K562 (cell line): ENCODE measurements around the gene MDM4. TPM values are rescaled to one million over a fixed set of nuclear protein-coding genes. Genes with fewer than 3 reads are reported as not detected.

Experiments used
- ATF3 ChIP-seq, 2 experiments: fragments of 450-650 bp in 1 of 2; sonication (generic) in 1 of 2; formaldehyde crosslinking in 1 of 2; IDR thresholded peaks in 1 of 2; conservative IDR thresholded peaks in 1 of 2; 2 replicates each; pipeline versions ENCODE4 v1.6.1 to v1.8.1; 2016 to 2023; ENCODE audit warnings: mild to moderate bottlenecking in 2 of 2, moderate library complexity in 2 of 2, inconsistent platforms in 1 of 2, missing genetic modification reagents in 1 of 2
- CEBPG ChIP-seq, 3 experiments: fragments of 200-800 bp in 1 of 3; sonication (Bioruptor generic) in 1 of 3; sonication (generic) in 1 of 3; formaldehyde crosslinking in 1 of 3; IDR thresholded peaks in 2 of 3; conservative IDR thresholded peaks in 1 of 3; 2 replicates each; pipeline versions ENCODE4 v1.6.1 to v1.8.0; 2016 to 2022; ENCODE audit warnings: missing compliant biosample characterization in 2 of 3, missing genetic modification characterization in 2 of 3, mild to moderate bottlenecking in 1 of 3, missing genetic modification reagents in 1 of 3
- COPS2 ChIP-seq: fragments of 450-650 bp; conservative IDR thresholded peaks from 2 replicates; pipeline ENCODE4 v1.6.1; 2016; ENCODE audit warnings: mild to moderate bottlenecking, moderate library complexity
- ETV5 ChIP-seq: sonication (generic); formaldehyde crosslinking; IDR thresholded peaks from 2 replicates; pipeline ENCODE4 v1.4.0; 2020; ENCODE audit warnings: low read depth, mild to moderate bottlenecking, missing genetic modification reagents
- FOXJ2 ChIP-seq: fragments of 200-800 bp; sonication (Bioruptor generic); IDR thresholded peaks from 2 replicates; pipeline ENCODE4 v1.6.1; 2016; ENCODE audit warnings: missing genetic modification characterization, missing compliant biosample characterization
- NFE2L1 ChIP-seq: fragments of 450-650 bp; IDR thresholded peaks from 2 replicates; pipeline ENCODE4 v1.6.1; 2016; ENCODE audit warnings: missing genetic modification characterization, low read depth, mild to moderate bottlenecking, missing compliant biosample characterization, moderate library complexity, borderline replicate concordance
- NFRKB ChIP-seq: fragments of 450-650 bp; IDR thresholded peaks from 2 replicates; pipeline ENCODE4 v1.6.1; 2016; ENCODE audit warnings: low read depth
- RBM34 ChIP-seq: fragments of 200-400 bp; formaldehyde crosslinking; IDR thresholded peaks from 2 replicates; pipeline ENCODE4 v1.6.1; 2018; ENCODE audit warnings: low read length, borderline replicate concordance; ENCODE audit not compliant: insufficient read depth
- SIN3B ChIP-seq: fragments of 450-650 bp; IDR thresholded peaks from 2 replicates; pipeline ENCODE4 v1.6.1; 2017; ENCODE audit warnings: low read depth, mild to moderate bottlenecking, moderate library complexity
- TEAD4 ChIP-seq, 2 experiments: sonication (generic) in 1 of 2; formaldehyde crosslinking in 1 of 2; IDR thresholded peaks; 2 replicates each; pipeline versions ENCODE4 v1.6.1 to v1.8.0; 2012 to 2022; ENCODE audit warnings: borderline replicate concordance in 1 of 2, inconsistent platforms in 1 of 2, low read length in 1 of 2, mild to moderate bottlenecking in 1 of 2, missing genetic modification reagents in 1 of 2
- ZFX ChIP-seq: sonication (generic); formaldehyde crosslinking; IDR thresholded peaks from 2 replicates; pipeline ENCODE4 v1.8.0; 2022; ENCODE audit warnings: mild to moderate bottlenecking, missing genetic modification reagents, moderate library complexity
- ZNF165 ChIP-seq: fragments of 250-450 bp; sonication (Bioruptor Pico); IDR thresholded peaks from 2 replicates; pipeline ENCODE4 v1.4.0; 2020; ENCODE audit warnings: borderline replicate concordance
- ZNF764 ChIP-seq: fragments of 250-450 bp; sonication (Bioruptor Pico); IDR thresholded peaks from 2 replicates; pipeline ENCODE4 v1.4.0; 2020; ENCODE audit warnings: low read depth, mild to moderate bottlenecking, moderate library complexity
- polyA plus RNA-seq, 8 experiments: library from polyadenylated mRNA; depleted of rRNA in 4 of 8; stranded (reverse) in 5 of 8; unstranded in 3 of 8; fragments of >200 nt; fragmentation: Nextera tagmentation in 2 of 8; fragmentation: Illumina TruSeq in 1 of 8; extraction: Ambion mirVana in 2 of 8; extraction: Trizol in 1 of 8; gene quantifications; 2 replicates each; pipeline versions ENCODE4 v1.2.1 to v1.2.3, GENCODE V29; 2011 to 2014; ENCODE audit warnings: inconsistent platforms in 1 of 8, missing spikeins in 1 of 8
- total RNA-seq, 7 experiments: library from RNA; depleted of rRNA in 6 of 7; stranded (reverse); fragments of >200 nt in 6 of 7; fragmentation: Illumina TruSeq in 2 of 7; extraction: Trizol in 2 of 7; gene quantifications; 2 replicates each; pipeline versions ENCODE4 v1.2.1 to v1.2.3, GENCODE V29; 2011 to 2021; ENCODE audit warnings: low replicate concordance in 1 of 7

MDM4 gene
- total and polyA plus RNA-seq, 9 of the 15 experiments (the other 6 are each of a cell fraction or from before 2014, with no cell fraction given): 3.3 to 61.7 (median 21.2) TPM

GRCh38 chr1:204468766-204469302 is 47.4 kb upstream of the MDM4 start (continued):
- TF ChIP-seq ATF3 (IDR thresholded peaks at IDR 0.05) (peak; percentile 56; the same call in 1 of the 2 replicates), ATF3 (CRISPR knock-in tag; conservative IDR thresholded peaks at IDR 0.05) (no peak), SIN3B (no peak), ZFX (no peak), TEAD4 (IDR thresholded peaks at IDR 0.05; ENCODE audit: low read length) (no peak), TEAD4 (CRISPR knock-in tag; IDR thresholded peaks at IDR 0.05; ENCODE audit: borderline replicate concordance) (no peak), ETV5 (CRISPR knock-in tag) (no peak), RBM34 (no peak), NFE2L1 (no peak), CEBPG (CRISPR knock-in tag; IDR thresholded peaks at IDR 0.05) (peak; percentile 79), CEBPG (tag; conservative IDR thresholded peaks at IDR 0.05 in 1 of 2, IDR thresholded peaks at IDR 0.05 in 1 of 2) (peak in 1 of 2 experiments; percentile 84; a peak in 2 of 4 replicates), FOXJ2 (tag) (no peak), ZNF764 (CRISPR knock-in tag) (no peak), NFRKB (no peak), COPS2 (no peak), ZNF165 (CRISPR knock-in tag) (no peak)
